Esophagus (tissue), 2 donors: ENCODE data around the gene QRICH1. TPM values are rescaled to one million over a fixed set of nuclear protein-coding genes. Genes with fewer than 3 reads are reported as not detected.
"Not testable (repeated sequence)": the region's sequence is repeated elsewhere in the genome, so short reads cannot be mapped to it uniquely, and the experiment has no call there.

Source experiments
- H3K27ac ChIP-seq, 2 donors: one replicate each; pipeline ENCODE4 v1.5.1; 2013; ENCODE audit warnings: low read depth in 2 of 2, mild to moderate bottlenecking in 2 of 2, inconsistent platforms in 1 of 2, low read length in 1 of 2, moderate library complexity in 1 of 2
- H3K27me3 ChIP-seq, 2 donors: one replicate each; pipeline ENCODE4 v1.6.1; 2013; ENCODE audit warnings: low read length in 2 of 2, control low read depth in 1 of 2, mild to moderate bottlenecking in 1 of 2; ENCODE audit not compliant: insufficient read depth in 2 of 2, control insufficient read depth in 1 of 2
- H3K36me3 ChIP-seq, 2 donors: one replicate each; pipeline ENCODE4 v1.6.1; 2013; ENCODE audit warnings: low read length in 1 of 2; ENCODE audit not compliant: control insufficient read depth in 2 of 2, insufficient read depth in 2 of 2
- H3K4me1 ChIP-seq, 2 donors: one replicate each; pipeline ENCODE4 v1.6.1; 2013; ENCODE audit warnings: low read length in 1 of 2; ENCODE audit not compliant: control insufficient read depth in 2 of 2, insufficient read depth in 2 of 2
- H3K4me3 ChIP-seq, 2 donors: one replicate each; pipeline ENCODE4 v1.5.1; 2013; ENCODE audit warnings: low read length in 2 of 2, mild to moderate bottlenecking in 2 of 2, low read depth in 1 of 2, moderate library complexity in 1 of 2
- H3K9me3 ChIP-seq, 2 donors: one replicate each; pipeline ENCODE4 v1.6.1; 2013; ENCODE audit warnings: mild to moderate bottlenecking in 2 of 2, low read depth in 1 of 2, low read length in 1 of 2, moderate library complexity in 1 of 2; ENCODE audit not compliant: control insufficient read depth in 2 of 2, insufficient read depth in 1 of 2
- WGBS, 2 donors: extraction: QIAGEN DNeasy Blood & Tissue Kit; methylation state at CpG; one replicate each; pipeline ENCODE4 v1.1.7; 2013; 5-methylcytosine and 5-hydroxymethylcytosine counted together
- polyA plus RNA-seq, 2 donors: library from polyadenylated mRNA; stranded (reverse); fragments of 200-250 nt; gene quantifications; one replicate each; pipeline ENCODE4 v1.2.3, GENCODE V29; 2013
- donor health status: healthy with polysubstance abuse.
- donor health status: Bipolar disorder and iron deficiency.

Gene QRICH1
- polyA plus RNA-seq, 2 donors: 31.9 to 38.2 TPM

DNA sequence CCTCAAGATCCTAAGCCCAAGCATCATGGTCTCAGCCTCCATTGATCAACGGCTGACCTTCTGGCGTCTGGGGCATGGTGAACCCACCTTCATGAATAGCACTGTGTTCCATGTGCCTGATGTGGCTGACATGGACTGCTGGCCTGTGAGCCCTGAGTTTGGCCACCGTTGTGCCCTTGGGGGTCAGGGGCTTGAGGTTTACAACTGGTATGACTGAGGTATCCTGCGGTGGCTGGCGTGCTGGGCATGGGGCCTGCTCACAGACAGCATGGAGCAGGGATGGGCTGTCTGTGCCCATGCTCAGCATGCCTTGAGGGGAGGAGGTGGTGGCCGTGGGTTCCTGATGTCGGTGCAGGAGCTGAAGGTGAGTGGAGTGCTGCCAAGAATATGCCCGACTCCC lies 78.8 kb downstream of the QRICH1 start:
- WGBS, 2 donors: 77 to 87% methylated on average over 8 of the region's 8 CpGs
- H3K4me1 ChIP-seq: peaks cover 5 to 25% of the 10 kb centered on the region in 2 donors
- H3K4me3 ChIP-seq: no peak overlapping the region
- H3K9me3 ChIP-seq: no peaks in the 10 kb centered on the region
- peaks cover 16 to 32% of the 10 kb centered on the region in 2 donors for H3K36me3 ChIP-seq
- H3K27ac ChIP-seq: no peak overlapping the region
- H3K27me3 ChIP-seq: no peaks in the 10 kb centered on the region

GRCh38 chr3:49013738-49014660 lies 79.9 kb downstream of the QRICH1 start:
- Histone ChIP-seq H3K27me3 (no peaks in the 10 kb centered on the region), H3K27ac (no peak overlapping the region), H3K36me3 (peaks cover 16 to 32% of the 10 kb centered on the region in 2 donors), H3K9me3 (no peaks in the 10 kb centered on the region), H3K4me3 (no peak overlapping the region), H3K4me1 (peaks cover 5 to 25% of the 10 kb centered on the region in 2 donors)
- 78 to 80% methylated on average over 24 of the region's 24 CpGs for WGBS, 2 donors

GRCh38 chr3:49013113-49013737 lies 80.6 kb downstream of the QRICH1 start:
- H3K4me3 ChIP-seq: no peak overlapping the region
- H3K27ac ChIP-seq: no peak overlapping the region
- H3K9me3 ChIP-seq: no peaks in the 10 kb centered on the region
- no peaks in the 10 kb centered on the region for H3K27me3 ChIP-seq
- 73 to 77% methylated on average over 19 of the region's 19 CpGs for WGBS, 2 donors
- peaks cover 5 to 28% of the 10 kb centered on the region in 2 donors for H3K4me1 ChIP-seq
- H3K36me3 ChIP-seq: peaks cover 16 to 32% of the 10 kb centered on the region in 2 donors

GRCh38 chr3:49012441-49013017 lies 81.3 kb downstream of the QRICH1 start:
- Histone ChIP-seq H3K4me1 (peaks cover 4 to 29% of the 10 kb centered on the region in 2 donors), H3K36me3 (peaks cover 16 to 32% of the 10 kb centered on the region in 2 donors), H3K27ac (no peak overlapping the region), H3K4me3 (no peak overlapping the region), H3K9me3 (no peaks in the 10 kb centered on the region), H3K27me3 (no peaks in the 10 kb centered on the region)
- WGBS, 2 donors: 63 to 64% methylated on average over 17 of the region's 17 CpGs

DNA sequence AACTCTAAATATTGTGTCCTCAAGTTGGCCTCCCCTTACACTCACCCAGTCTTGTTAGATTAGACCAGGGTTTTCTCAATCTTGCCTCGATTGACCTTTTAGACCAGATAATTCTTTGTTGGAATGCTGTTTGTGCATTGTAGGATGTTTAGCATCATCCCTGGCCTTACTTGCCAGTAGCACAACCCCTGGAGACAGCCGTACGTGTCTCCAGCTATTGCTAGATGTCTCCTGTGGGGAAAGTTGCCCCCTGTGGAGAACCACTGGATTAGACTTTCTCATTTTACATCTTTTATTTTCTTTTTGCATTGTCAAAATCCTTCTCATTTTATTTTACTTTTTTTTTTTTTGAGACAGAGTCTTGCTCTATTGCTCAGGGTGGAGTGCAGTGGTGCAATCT lies 84.5 kb downstream of the QRICH1 start:
- H3K27me3 ChIP-seq: no peaks in the 10 kb centered on the region
- H3K9me3 ChIP-seq: no peaks in the 10 kb centered on the region
- 82 to 83% methylated on average over 3 of the region's 3 CpGs for WGBS, 2 donors
- H3K4me1 ChIP-seq: peaks cover 0 to 31% of the 10 kb centered on the region in 2 donors
- peaks cover 8 to 15% of the 10 kb centered on the region in 2 donors for H3K36me3 ChIP-seq
- H3K27ac ChIP-seq: no peak overlapping the region
- H3K4me3 ChIP-seq: no peak overlapping the region

DNA sequence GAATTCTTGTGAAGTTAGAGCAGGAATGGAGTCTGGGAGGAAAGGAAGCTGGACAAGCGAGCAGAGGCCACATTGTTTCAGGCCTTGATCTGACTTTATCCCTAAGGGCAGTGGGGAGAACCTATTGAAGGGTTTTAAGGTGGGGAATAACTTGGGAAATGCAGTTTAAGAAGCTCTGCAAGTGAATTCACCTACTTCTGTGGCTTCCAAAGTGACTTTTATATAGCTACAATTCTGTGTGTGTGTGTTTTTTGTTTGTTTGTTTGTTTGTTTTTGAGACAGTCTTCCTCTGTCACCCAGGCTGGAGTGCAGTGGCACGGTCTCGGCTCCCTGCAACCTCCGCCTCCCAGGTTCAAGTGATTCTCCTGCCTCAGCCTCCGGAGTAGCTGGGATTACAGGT lies 85.2 kb downstream of the QRICH1 start:
- peaks cover 8 to 10% of the 10 kb centered on the region in 2 donors for H3K36me3 ChIP-seq
- H3K27ac ChIP-seq: peak overlapping the region; percentile 97 to 99
- H3K27me3 ChIP-seq, H3K9me3 ChIP-seq, H3K4me3 ChIP-seq: not testable (repeated sequence)
- WGBS, 2 donors: 78 to 84% methylated on average over 5 of the region's 5 CpGs
- peaks cover 0 to 28% of the 10 kb centered on the region in 2 donors for H3K4me1 ChIP-seq

DNA sequence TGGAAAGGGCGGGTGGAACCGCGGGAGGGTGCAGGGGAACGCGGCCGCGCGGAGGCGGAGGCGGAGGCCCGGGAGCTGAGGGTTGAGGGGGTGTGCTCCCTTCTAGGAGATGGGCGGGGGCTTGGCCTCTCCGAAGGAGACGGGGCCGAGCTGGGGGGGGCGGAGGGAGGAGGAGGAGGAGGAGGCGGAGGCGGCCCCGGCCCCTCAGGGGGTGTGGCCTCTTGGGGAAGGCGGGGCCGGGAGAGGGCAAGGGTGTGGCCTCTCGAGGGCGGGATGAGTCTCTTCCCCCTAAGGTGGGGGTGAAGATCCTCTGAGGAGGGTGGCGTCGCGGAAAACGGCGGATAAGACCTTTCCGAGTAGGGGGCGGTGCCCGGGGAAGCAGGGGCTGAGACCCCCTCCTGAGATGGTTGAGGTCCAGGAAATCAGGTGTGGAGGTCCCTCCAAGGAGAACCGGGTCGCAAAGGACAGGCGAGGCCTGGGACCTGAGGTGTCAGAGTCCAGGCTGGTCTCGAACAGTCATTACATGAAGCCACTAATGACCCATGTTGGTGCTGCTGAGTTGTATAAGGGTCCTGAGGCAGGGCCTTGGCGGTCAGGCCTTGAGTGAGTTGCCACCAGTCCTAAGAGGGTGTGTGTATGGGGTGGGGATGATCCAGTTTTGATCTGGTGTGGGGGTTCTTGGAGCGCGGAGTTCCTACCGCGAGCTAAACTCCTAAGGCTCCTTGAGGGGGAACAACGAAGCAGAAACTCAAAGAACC lies 85.9 kb downstream of the QRICH1 start:
- Histone ChIP-seq H3K36me3 (peaks cover 5 to 8% of the 10 kb centered on the region in 2 donors), H3K27me3 (no peaks in the 10 kb centered on the region), H3K9me3 (no peaks in the 10 kb centered on the region), H3K4me3 (peak overlapping the region; percentile 72 to 75), H3K4me1 (peaks cover 0 to 25% of the 10 kb centered on the region in 2 donors), H3K27ac (peak overlapping the region; percentile 97 to 99)
- 11 to 12% methylated on average over 39 to 41 of the region's 41 CpGs for WGBS, 2 donors

DNA sequence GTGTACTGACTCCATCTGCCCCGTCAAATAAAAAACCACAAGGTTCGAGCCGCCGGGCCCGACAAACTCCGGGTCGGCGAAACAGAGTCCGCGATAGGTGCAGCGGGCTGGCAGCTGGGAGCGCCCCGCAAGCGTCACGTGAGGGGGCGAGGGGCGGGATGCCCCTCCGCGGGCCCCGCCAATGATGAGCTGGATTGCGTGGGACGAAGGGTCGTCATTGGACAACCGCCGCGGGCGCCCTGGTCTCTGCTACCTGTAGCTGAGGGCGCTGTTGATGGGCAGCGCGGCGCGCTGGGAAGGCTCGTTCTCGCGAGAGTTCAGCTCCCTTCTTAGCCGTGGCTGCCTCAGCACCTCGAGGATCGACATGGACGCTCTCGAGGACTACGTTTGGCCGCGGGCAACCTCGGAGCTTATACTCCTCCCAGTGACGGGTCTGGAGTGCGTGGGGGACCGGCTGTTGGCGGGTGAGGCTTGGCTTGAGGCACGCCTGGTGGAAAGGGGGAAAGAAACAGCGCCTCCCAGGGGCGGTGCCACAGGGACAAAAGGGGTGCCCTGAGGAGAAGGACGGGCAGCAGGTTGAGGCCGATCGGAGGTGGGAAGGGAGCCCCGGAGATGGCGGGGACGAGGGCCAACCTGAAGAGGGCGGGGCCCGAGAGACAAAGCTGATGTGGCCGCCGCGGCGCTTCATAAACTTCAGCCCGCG lies 86.7 kb downstream of the QRICH1 start, which contains the start of gene WDR6:
Gene WDR6 (plus strand): TSS at position 324 of the 703 bp plus-strand sequence. CDS start 41 bp downstream, at position 365.
- Histone ChIP-seq H3K27ac (peak within 1 kb of the TSS; percentile 97 to 99), H3K27me3 (no peaks in the 10 kb centered on the region), H3K9me3 (no peaks in the 10 kb centered on the region), H3K36me3 (peaks cover 0 to 7% of the 10 kb centered on the region in 2 donors), H3K4me3 (peak within 1 kb of the TSS; percentile 72 to 75), H3K4me1 (peaks cover 0 to 21% of the 10 kb centered on the region in 2 donors)
- 0% methylated on average over 64 to 65 of the region's 65 CpGs for WGBS, 2 donors
